ENCODE measurements around the gene DCAF12. TPM values are rescaled to one million over a fixed set of nuclear protein-coding genes. Genes with fewer than 3 reads are reported as not detected.

Gene DCAF12
- total RNA-seq, 1 experiment from 2014 or later: 27.0 TPM

DNA sequence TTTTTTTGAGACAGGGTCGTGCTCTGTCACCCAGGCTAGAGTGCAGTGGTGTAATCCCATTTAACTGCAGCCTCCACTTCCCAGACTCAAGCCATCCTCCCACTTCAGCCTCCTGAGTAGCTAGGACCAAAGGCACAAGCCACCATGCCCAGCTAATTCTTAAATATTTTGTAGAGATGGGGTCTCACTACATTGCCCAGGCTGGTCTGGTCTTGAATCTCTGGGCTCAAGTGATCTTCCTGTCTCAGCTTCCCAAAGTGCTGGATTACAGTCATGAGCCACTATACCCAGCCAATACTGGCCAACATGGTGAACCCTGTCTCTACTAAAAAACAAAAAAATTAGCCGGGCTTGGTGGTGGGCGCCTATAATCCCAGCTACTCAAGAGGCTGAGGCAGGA is 6.8 kb downstream of the DCAF12 start:
- H3K27ac Mint-ChIP-seq: no peak overlapping the region

DNA sequence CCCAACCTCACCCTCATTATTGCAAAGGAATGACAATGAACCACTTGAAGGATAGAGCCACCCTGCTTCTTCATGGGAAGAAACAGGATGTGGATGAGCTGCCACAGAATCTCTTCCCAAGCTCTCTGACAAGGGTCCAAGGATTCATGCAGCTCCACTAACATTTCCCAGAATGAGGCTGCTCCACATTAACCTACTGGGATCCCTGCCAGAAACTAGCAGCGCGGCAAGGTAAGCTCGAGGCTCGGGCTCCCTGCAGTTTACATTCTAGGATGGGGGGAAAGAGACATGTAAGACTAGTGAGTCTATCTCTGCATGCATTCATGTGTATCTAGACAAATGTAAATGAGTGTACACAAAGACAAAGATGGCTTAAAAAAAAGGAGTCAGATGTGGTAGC is 12.1 kb downstream of the DCAF12 start:
- CTCF ChIA-PET: no interaction called here
- no peak overlapping the region for H3K27ac Mint-ChIP-seq
- no peak for DNase-seq (ENCODE audit: low spot score)
- no peak overlapping the region for H3K4me3 Mint-ChIP-seq
- H3K27me3 Mint-ChIP-seq (ENCODE audit: low read depth): no peaks in the 10 kb centered on the region
- no peaks in the 10 kb centered on the region for H3K4me1 Mint-ChIP-seq
- no peak for ATAC-seq
- POLR2A ChIA-PET: no interaction called here
- peaks cover 39% of the 10 kb centered on the region for H3K36me3 Mint-ChIP-seq
- H3K9me3 Mint-ChIP-seq: no peaks in the 10 kb centered on the region
- no peak for TF ChIP-seq SOX15 (CRISPR knock-in tag; IDR thresholded peaks at IDR 0.05)
- TF ChIP-seq, protein P1, sequence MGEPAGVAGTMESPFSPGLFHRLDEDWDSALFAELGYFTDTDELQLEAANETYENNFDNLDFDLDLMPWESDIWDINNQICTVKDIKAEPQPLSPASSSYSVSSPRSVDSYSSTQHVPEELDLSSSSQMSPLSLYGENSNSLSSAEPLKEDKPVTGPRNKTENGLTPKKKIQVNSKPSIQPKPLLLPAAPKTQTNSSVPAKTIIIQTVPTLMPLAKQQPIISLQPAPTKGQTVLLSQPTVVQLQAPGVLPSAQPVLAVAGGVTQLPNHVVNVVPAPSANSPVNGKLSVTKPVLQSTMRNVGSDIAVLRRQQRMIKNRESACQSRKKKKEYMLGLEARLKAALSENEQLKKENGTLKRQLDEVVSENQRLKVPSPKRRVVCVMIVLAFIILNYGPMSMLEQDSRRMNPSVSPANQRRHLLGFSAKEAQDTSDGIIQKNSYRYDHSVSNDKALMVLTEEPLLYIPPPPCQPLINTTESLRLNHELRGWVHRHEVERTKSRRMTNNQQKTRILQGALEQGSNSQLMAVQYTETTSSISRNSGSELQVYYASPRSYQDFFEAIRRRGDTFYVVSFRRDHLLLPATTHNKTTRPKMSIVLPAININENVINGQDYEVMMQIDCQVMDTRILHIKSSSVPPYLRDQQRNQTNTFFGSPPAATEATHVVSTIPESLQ (CRISPR knock-in tag; IDR thresholded peaks at IDR 0.05): no peak
- TF ChIP-seq, protein P2, sequence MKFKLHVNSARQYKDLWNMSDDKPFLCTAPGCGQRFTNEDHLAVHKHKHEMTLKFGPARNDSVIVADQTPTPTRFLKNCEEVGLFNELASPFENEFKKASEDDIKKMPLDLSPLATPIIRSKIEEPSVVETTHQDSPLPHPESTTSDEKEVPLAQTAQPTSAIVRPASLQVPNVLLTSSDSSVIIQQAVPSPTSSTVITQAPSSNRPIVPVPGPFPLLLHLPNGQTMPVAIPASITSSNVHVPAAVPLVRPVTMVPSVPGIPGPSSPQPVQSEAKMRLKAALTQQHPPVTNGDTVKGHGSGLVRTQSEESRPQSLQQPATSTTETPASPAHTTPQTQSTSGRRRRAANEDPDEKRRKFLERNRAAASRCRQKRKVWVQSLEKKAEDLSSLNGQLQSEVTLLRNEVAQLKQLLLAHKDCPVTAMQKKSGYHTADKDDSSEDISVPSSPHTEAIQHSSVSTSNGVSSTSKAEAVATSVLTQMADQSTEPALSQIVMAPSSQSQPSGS (CRISPR knock-in tag; IDR thresholded peaks at IDR 0.05; ENCODE audit: borderline replicate concordance, low read depth): no peak
- TF ChIP-seq, protein P3, sequence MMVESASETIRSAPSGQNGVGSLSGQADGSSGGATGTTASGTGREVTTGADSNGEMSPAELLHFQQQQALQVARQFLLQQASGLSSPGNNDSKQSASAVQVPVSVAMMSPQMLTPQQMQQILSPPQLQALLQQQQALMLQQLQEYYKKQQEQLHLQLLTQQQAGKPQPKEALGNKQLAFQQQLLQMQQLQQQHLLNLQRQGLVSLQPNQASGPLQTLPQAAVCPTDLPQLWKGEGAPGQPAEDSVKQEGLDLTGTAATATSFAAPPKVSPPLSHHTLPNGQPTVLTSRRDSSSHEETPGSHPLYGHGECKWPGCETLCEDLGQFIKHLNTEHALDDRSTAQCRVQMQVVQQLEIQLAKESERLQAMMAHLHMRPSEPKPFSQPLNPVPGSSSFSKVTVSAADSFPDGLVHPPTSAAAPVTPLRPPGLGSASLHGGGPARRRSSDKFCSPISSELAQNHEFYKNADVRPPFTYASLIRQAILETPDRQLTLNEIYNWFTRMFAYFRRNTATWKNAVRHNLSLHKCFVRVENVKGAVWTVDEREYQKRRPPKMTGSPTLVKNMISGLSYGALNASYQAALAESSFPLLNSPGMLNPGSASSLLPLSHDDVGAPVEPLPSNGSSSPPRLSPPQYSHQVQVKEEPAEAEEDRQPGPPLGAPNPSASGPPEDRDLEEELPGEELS (CRISPR knock-in tag; IDR thresholded peaks at IDR 0.05): no peak
- TF ChIP-seq, protein P4, sequence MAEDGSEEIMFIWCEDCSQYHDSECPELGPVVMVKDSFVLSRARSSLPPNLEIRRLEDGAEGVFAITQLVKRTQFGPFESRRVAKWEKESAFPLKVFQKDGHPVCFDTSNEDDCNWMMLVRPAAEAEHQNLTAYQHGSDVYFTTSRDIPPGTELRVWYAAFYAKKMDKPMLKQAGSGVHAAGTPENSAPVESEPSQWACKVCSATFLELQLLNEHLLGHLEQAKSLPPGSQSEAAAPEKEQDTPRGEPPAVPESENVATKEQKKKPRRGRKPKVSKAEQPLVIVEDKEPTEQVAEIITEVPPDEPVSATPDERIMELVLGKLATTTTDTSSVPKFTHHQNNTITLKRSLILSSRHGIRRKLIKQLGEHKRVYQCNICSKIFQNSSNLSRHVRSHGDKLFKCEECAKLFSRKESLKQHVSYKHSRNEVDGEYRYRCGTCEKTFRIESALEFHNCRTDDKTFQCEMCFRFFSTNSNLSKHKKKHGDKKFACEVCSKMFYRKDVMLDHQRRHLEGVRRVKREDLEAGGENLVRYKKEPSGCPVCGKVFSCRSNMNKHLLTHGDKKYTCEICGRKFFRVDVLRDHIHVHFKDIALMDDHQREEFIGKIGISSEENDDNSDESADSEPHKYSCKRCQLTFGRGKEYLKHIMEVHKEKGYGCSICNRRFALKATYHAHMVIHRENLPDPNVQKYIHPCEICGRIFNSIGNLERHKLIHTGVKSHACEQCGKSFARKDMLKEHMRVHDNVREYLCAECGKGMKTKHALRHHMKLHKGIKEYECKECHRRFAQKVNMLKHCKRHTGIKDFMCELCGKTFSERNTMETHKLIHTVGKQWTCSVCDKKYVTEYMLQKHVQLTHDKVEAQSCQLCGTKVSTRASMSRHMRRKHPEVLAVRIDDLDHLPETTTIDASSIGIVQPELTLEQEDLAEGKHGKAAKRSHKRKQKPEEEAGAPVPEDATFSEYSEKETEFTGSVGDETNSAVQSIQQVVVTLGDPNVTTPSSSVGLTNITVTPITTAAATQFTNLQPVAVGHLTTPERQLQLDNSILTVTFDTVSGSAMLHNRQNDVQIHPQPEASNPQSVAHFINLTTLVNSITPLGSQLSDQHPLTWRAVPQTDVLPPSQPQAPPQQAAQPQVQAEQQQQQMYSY (CRISPR knock-in tag; IDR thresholded peaks at IDR 0.05): no peak
- TF ChIP-seq, protein P5, sequence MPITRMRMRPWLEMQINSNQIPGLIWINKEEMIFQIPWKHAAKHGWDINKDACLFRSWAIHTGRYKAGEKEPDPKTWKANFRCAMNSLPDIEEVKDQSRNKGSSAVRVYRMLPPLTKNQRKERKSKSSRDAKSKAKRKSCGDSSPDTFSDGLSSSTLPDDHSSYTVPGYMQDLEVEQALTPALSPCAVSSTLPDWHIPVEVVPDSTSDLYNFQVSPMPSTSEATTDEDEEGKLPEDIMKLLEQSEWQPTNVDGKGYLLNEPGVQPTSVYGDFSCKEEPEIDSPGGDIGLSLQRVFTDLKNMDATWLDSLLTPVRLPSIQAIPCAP (CRISPR knock-in tag; IDR thresholded peaks at IDR 0.05): no peak
- no peak for TF ChIP-seq ZNF219 (CRISPR knock-in tag; IDR thresholded peaks at IDR 0.05; ENCODE audit: borderline replicate concordance)
- TF ChIP-seq, protein P6, sequence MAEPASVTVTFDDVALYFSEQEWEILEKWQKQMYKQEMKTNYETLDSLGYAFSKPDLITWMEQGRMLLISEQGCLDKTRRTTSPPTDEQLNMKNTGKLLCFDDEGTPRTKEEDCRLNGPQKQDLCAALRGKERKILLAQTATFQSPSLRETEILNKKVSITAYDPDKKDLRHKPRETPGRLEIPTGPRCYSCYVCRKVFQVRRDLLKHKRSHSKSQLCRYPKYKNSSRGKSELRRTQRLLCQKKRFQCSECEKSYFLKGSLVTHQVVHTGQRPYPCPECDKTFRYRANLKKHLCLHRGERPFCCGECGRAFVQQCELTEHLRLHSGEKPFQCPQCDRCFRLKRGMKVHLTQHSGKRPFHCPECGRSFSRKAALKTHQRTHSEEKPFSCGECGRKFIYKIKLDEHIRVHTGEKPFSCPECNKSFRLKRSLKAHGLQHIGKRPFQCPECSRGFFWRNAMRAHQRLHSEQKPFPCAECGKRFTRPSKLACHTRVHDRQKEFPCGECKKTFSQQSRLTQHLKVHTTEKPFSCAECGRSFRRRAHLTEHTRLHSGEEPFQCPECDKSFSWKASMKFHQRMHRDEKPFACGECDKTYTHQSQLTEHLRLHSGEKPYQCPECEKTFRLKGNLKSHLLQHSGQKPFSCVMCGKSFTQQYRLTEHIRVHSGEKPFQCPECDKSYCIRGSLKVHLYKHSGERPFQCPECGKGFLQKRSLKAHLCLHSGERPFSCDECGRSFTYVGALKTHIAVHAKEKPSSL (CRISPR knock-in tag; conservative IDR thresholded peaks at IDR 0.05): no peak
- no peak for TF ChIP-seq TEAD4 (CRISPR knock-in tag; IDR thresholded peaks at IDR 0.05)

More for the DNA sequence above, 6.8 kb downstream of the DCAF12 start:
- DNase-seq (ENCODE audit: low spot score) (no peak), ATAC-seq (no peak)
- Mint-ChIP-seq H3K27me3 (ENCODE audit: low read depth) (no peaks in the 10 kb centered on the region), H3K4me1 (peaks cover 3% of the 10 kb centered on the region), H3K4me3 (no peak overlapping the region), H3K9me3 (no peaks in the 10 kb centered on the region), H3K36me3 (peaks cover 53% of the 10 kb centered on the region)
- TF ChIP-seq ZNF396 (CRISPR knock-in tag; IDR thresholded peaks at IDR 0.05; ENCODE audit: borderline replicate concordance) (no peak), ZNF121 (CRISPR knock-in tag; IDR thresholded peaks at IDR 0.05) (0 out of 2 replicates have a peak, but pooled peaks have one; percentile 23), SMAD4 (CRISPR knock-in tag; IDR thresholded peaks at IDR 0.05) (no peak), FOXP1 (CRISPR knock-in tag; IDR thresholded peaks at IDR 0.05; ENCODE audit: borderline replicate concordance) (no peak), NR3C1 (CRISPR knock-in tag; conservative IDR thresholded peaks at IDR 0.05; ENCODE audit: low read depth) (no peak), ZNF263 (CRISPR knock-in tag; IDR thresholded peaks at IDR 0.05; ENCODE audit: low read depth) (no peak)
- TF ChIP-seq, protein P7, sequence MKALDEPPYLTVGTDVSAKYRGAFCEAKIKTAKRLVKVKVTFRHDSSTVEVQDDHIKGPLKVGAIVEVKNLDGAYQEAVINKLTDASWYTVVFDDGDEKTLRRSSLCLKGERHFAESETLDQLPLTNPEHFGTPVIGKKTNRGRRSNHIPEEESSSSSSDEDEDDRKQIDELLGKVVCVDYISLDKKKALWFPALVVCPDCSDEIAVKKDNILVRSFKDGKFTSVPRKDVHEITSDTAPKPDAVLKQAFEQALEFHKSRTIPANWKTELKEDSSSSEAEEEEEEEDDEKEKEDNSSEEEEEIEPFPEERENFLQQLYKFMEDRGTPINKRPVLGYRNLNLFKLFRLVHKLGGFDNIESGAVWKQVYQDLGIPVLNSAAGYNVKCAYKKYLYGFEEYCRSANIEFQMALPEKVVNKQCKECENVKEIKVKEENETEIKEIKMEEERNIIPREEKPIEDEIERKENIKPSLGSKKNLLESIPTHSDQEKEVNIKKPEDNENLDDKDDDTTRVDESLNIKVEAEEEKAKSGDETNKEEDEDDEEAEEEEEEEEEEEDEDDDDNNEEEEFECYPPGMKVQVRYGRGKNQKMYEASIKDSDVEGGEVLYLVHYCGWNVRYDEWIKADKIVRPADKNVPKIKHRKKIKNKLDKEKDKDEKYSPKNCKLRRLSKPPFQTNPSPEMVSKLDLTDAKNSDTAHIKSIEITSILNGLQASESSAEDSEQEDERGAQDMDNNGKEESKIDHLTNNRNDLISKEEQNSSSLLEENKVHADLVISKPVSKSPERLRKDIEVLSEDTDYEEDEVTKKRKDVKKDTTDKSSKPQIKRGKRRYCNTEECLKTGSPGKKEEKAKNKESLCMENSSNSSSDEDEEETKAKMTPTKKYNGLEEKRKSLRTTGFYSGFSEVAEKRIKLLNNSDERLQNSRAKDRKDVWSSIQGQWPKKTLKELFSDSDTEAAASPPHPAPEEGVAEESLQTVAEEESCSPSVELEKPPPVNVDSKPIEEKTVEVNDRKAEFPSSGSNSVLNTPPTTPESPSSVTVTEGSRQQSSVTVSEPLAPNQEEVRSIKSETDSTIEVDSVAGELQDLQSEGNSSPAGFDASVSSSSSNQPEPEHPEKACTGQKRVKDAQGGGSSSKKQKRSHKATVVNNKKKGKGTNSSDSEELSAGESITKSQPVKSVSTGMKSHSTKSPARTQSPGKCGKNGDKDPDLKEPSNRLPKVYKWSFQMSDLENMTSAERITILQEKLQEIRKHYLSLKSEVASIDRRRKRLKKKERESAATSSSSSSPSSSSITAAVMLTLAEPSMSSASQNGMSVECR (CRISPR knock-in tag; IDR thresholded peaks at IDR 0.05; ENCODE audit: borderline replicate concordance): no peak
- POLR2A ChIA-PET: no interaction called here
- CTCF ChIA-PET: no interaction called here

Measured in WTC11 (cell line).